ENCODE results near the gene GIT2. TPM values are rescaled to one million over a fixed set of nuclear protein-coding genes. Genes with fewer than 3 reads are reported as not detected.

The GIT2 gene, protein sequence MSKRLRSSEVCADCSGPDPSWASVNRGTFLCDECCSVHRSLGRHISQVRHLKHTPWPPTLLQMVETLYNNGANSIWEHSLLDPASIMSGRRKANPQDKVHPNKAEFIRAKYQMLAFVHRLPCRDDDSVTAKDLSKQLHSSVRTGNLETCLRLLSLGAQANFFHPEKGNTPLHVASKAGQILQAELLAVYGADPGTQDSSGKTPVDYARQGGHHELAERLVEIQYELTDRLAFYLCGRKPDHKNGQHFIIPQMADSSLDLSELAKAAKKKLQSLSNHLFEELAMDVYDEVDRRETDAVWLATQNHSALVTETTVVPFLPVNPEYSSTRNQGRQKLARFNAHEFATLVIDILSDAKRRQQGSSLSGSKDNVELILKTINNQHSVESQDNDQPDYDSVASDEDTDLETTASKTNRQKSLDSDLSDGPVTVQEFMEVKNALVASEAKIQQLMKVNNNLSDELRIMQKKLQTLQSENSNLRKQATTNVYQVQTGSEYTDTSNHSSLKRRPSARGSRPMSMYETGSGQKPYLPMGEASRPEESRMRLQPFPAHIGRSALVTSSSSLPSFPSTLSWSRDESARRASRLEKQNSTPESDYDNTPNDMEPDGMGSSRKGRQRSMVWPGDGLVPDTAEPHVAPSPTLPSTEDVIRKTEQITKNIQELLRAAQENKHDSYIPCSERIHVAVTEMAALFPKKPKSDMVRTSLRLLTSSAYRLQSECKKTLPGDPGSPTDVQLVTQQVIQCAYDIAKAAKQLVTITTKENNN
- total RNA-seq, result 58.4 and 60.9 TPM in 2 replicates

DNA sequence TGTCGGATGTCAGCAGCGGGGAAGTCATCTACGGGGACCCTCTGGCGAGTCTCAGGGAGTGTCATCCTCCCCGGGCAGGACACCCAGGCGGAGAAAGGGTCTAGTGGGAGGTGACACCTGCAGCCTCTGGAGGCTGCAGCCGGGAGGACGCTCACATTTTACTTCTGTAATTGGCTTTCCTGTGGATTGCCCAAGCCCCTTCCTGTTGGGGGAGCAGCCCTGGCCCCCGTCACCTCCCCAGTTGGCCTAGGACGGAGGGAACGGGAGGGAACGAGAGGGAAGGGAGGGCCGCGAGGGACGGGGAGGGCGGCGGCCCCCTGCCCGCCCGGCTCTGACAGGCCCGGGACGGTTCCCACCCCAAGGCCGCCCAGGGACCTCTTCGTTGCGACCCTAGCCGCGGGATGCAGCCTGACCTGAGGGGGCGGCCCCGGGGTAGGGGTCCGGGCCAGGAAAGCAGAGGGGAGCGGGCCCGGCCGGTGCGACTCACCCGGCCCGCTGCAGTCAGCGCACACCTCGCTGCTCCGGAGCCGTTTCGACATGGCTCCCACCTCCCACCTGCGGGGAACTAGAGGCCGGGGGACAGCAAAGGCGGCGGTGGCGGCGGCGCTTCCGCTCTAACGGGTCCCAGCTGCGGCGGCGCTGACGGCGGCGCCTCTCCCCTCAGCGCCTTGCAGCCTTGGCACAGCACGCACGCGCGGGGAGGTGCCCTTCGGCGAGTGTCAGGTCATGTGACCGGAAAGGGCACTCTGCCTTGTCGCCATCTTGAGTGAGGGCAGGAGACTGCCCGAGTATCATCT lies at the start of gene GIT2:
GIT2 (minus strand) TSS at position 683 of the 797 bp plus-strand sequence; CDS start at position 539, 144 bp downstream.

DNA sequence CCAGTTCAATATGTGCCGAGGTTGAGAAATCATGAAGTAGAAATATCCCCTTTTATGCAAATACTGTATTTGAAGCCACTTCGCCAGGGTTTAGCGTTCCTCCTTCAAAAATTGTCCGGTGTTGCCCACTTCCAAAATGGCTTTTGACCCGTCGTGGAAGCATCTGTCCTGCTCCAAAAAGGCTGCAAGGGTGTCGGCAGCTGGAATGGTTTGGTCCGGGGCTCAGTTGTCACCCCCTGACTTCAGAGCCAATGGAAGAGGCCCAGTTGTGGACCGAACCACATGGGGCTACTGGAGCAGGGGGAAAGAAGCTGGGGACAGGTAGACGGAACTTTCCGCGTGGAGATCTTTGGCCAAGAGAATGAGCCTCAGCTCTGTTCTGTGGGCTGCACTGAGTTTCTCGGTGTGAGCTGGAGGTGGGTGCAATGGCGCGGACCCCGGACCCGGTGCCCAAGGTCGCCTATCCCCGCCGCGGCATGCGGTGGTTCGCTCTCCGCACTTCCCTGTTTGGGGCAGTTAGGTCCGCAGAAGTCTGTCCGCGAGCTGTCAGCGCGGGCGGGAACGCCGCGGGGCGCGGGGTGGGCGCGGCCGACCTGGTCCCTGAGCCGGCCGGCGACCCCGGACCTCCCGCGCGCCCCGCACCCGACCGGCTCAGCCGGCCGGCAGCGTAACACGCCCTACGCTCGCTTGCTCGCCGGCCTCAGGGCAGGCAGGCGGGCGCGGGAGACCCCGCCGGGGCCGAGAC lies 2.9 kb upstream of the GIT2 start, which contains the start of gene ANKRD13A:
ANKRD13A (plus strand) TSS at position 527 of the 745 bp plus-strand sequence. CDS start 259 bp downstream, outside the sequence.

DNA sequence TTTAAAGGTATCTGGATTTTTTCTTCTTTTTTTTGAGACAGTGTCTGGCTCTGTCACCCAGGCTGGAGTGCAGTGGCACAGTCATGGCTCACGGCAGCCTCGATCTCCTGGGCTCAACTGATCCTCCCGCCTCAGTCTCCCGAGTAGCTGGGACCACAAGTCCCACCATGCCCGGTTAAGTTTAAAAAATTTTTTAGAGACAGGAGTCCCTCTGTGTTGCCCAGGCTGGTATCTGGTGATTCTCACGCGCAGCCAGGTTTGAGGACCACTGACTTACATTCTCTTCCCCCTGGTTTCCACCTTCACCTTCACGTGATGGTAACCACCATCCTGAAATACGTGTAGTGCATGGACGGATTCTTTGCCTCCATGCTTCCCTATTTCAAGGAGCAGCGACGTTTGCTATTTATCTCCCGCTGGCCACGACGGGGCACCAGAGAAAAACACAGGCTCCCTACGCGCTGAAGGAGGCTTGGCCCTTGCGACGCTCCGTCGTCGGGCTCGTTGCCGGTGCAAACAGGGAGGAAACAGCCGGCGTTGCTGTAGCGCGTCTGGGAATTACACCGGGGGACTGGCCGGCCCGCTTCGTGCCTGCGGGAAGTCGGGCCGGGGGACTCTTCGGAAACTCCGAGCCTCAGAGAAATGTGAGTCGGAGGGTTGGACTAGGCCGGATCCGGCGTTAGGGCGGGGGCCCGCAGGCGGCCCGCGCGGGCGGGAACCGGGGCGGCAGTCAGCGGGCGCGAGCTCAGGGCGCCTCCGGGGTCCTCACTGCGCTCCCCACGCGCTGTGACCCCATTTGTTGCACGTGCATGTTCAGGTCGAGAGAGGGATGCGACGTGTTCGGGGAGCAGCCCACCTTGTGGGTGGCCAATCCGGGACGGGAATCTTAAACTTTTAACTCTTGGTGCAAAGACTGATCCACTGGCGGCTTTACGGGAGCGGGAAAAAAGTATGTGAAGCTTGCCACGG lies 96.1 kb downstream of the GIT2 start, which contains the start of gene TCHP:
TCHP (plus strand) TSS at position 492 of the 969 bp plus-strand sequence. CDS start 2,753 bp downstream, outside the sequence.

DNA sequence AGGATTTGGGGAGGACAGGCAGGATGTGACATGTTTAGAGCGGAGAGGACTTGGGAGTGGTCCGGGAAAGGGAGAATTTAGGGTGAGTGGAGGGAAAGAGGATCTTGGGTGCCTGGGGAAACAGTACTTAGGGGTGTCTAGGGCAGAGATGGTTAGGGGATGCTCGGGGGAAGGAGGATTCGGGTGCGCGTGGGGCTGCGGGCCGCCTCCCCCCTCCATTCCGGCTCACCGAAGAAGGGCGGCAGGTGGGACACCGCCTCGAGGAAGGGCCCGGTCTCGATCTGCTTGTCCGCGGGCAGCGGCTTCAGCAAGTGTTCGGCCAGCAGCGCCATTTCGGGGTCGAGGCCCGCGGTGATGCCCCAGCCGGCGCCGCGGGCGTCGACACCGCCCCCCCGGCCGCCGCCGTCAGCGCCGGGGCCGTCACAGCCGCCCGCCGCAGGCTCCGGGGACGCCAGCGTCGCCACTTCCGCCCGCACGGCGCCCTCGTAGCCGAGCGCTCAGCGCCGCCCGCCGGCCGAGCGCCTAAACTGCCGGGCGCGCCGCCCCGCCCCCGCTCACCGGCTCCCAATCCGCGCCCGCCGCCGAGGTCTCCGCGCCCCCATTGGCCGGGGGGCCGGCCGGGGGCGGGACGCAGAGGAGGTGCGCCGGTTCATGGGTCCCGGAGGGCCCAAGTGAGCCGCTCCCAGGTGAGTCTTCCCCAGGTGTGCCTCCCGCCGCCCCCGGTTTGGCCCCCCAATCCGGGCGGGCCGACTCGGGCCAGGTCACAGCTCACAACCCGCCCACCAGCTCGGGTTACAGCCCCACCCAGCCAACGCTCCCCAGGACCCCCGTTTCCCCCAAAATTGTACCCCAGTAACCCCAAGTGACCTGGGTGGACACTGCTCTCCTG lies 115.9 kb downstream of the GIT2 start, which contains the start of gene GLTP:
GLTP (minus strand) TSS at position 499 of the 889 bp plus-strand sequence; CDS start at position 332, 167 bp downstream.

Other genes with a start within 250 kb of the GIT2 start
- 0.87 and 2.5 TPM in 2 replicates for gene TRPV4, start 163.0 kb downstream of the GIT2 start, total RNA-seq
- gene GLTP, start 115.8 kb downstream of the GIT2 start, total RNA-seq, result 59.0 and 87.4 TPM in 2 replicates
- gene TCHP, start 96.1 kb downstream of the GIT2 start, total RNA-seq, result 10.1 and 14.1 TPM in 2 replicates
- 137 and 211 TPM in 2 replicates for gene ANKRD13A, start 3.1 kb upstream of the GIT2 start, total RNA-seq
- 13.5 and 19.2 TPM in 2 replicates for gene C12orf76, start 52.2 kb upstream of the GIT2 start, total RNA-seq
- gene IFT81, start 128.0 kb upstream of the GIT2 start, total RNA-seq, result 18.9 and 34.9 TPM in 2 replicates

Measured in smooth muscle cell of trachea (primary cell).